Measurements from ENCODE around the gene ACSS2.

The ACSS2 gene

DNA sequence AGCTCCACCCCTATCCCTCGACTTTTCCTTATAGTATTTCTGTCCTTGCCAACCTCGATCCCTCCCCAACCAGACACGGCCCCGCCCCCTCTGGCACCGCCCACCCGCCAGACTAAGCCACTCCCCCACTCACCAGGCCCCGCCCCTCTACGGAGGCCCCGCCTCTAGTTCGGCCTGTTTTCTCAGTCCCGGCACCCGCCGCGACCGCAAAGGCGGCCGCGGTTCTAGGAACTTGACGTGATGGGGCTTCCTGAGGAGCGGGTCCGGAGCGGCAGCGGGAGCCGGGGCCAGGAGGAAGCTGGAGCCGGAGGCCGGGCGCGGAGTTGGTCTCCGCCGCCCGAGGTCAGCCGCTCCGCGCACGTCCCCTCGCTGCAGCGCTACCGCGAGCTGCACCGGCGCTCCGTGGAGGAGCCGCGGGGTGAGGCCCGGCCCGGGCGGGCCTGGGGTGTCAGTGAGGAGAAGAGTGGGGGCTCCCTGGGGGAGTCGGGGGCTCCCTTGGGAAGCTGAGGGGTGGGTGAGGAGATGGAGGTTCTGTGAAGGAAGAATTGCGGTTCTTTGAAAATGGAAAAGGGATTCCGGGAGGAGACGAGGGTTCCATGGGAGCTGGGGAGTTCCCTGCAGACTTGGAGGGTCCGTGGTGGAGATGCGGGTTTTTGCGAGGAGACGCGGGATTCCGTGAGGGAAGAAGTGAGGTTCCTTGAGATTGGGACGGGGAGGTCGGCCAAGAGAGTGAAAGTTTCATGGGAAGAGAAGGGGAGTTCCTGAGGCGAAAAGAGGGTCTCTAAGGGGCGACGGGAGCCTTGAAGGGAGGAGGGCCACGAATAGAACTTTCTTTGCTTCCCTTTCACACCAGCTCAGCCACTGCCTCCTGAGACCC lies at the start of gene ACSS2:
Gene ACSS2 (plus strand): TSS at position 207 of the 877 bp plus-strand sequence. CDS start 34 bp downstream, at position 241.
- DNase-seq: peak; percentile 87 to 97 (median 94)

DNA sequence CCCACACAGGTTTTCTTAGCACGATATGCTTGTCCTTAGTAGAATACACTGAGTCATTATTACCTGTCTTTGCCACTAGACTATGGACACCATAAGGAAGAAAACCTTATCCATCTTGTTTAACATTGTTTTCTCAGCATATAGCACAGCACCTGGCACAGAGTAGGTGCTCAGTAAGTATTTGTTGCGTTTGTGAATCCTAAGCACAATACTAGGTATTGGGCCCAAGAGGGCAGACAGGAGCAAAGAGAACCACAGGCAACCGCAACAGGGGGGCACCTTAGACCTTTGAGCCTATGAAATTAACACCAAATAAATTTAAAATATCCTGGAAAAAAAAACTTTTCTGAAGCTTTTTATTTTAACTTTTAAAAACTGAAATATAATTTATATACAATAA lies 47.2 kb upstream of the ACSS2 start:
- no peak for DNase-seq

DNA sequence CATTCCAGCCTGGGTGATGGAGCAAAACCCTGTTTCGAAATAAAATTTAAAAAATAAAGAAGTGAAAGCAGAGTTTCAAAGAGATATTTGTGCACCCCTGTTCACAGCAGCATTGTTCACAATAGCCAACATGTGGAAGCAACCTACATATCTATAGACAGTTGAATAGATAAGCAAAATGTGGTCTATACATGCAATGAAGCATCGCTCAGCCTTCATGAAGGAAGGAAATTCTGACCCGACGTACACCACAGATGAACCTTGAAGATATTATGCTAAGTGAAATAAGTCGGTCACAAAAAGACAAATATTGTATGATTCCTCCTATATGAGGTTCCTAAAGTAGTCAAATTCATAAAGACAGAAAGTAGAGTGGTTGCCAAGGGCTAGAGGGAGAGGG lies 44.5 kb upstream of the ACSS2 start:
- DNase-seq: no peak

GRCh38 chr20:34834459-34834893 lies 41.9 kb upstream of the ACSS2 start:
- peak in 3 of 6 experiments; percentile 2 to 58 (median 42) for DNase-seq

DNA sequence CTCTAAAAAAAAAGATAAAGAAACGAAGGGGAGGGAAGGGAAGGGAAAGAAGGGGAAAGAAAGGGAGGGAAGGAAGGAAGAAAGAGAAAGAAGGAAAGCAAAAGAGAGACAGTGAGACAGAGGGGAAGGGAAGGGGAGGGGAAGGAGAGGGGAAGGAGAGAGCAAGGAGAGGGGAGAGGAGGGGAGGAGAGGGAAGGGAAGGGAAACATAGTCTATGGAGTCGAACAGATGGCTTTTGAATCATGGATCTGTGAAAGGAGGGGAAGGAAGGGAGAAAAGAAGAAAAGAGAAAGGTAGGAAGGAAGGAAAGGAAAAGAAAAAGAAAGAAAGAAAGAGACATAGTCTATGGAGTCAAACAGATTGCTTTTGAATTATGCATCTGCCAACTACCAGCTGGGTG lies 34.3 kb upstream of the ACSS2 start:
- no peak for DNase-seq

DNA sequence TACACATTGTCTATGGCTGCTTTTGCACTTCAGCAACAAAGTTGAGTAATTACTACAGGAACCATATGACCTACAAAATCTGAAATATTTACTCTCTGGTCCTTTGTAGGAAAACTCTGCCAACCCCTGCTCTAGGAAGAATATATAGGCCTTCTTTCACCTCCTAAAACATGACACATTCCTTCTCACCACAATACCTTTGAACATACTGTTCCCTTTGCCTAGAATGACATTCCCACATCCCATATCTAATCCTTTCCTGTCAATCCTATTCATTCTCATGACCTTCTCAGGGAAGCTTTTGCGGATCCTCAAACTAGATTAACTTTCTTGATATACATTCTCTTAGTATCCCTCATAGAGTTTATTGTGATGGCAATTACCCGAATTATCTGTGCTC lies 33.0 kb upstream of the ACSS2 start:
- DNase-seq: no peak

- no peak for DNase-seq
Observed at GRCh38 chr20:34848597-34848996, 27.8 kb upstream of the ACSS2 start.

- no peak for DNase-seq
Observed at GRCh38 chr20:34849778-34850177, 26.6 kb upstream of the ACSS2 start.

GRCh38 chr20:34850969-34851368 lies 25.4 kb upstream of the ACSS2 start:
- no peak for DNase-seq

GRCh38 chr20:34852298-34852697 lies 24.1 kb upstream of the ACSS2 start:
- no peak for DNase-seq

- DNase-seq: no peak
Observed at GRCh38 chr20:34859367-34859766, 17.0 kb upstream of the ACSS2 start.

DNA sequence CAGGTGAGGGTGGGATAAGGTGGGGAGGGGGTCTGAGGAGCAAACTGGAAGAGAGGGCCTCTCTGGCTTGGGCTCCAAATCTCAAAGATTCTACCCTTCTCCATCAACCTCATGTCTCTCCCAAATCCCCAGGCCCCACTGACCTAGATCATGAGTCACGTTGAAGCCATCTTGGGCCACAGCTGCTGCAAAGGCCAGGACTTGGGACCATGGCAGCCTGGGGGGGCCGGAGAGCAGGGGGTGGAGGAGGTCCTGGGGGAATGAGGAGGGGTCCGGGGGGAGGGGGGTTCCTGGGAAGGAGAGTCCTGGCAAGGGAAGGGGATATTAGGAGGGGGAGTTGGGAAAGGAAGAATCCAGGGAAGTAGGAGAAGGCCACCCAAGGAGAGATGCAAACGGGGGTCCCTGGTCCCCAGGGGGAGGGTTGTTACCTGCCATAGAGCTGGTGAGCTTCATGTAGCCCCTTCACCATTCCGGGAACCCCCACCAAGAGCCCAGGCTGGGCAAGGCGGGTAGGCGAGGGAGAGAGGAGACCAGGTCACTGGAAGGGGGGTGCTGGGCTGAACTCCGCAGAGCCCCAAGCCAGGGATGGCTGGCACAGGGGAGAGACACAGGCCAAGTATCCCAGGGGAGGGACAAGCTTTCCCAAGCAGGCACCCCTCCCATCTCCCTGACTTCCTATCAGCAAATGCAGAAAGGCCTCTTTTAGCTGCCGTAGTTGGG lies 16.4 kb upstream of the ACSS2 start:
- DNase-seq: no peak

DNA sequence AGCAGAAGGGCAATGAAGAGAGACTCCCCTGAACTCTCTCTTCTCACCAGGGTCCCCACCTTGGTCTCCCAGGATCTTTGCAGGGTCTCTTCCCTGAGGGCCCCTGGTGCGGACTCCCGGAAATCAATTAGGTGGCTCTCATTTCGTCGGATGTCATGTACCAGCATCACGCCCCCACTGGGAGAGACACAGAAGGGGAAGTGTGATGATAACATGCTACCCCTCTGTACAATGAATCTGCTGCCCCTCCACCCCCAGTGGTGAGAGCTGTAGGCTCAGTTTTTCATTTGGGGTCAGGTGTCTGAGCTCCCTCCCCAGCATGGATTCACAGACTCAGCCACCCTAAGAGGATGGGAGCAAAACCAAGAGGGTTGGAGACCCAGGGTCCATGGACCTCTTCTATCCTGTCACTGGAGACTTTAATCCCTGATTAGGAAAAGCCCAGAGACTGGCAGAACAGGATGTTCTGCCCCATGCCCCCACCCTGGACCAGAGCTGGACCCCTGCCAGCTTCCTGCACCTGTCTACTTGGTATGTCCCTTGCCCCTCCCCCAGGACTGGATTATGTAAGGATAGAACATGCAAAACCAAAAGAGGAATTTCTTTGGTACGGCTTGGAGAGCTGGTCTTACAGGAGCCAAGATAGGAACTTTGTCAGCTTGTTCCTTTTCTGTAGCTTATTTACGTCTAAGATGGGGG lies 14.9 kb upstream of the ACSS2 start:
- DNase-seq: no peak

GRCh38 chr20:34862724-34863123 lies 13.7 kb upstream of the ACSS2 start:
- DNase-seq: no peak

DNA sequence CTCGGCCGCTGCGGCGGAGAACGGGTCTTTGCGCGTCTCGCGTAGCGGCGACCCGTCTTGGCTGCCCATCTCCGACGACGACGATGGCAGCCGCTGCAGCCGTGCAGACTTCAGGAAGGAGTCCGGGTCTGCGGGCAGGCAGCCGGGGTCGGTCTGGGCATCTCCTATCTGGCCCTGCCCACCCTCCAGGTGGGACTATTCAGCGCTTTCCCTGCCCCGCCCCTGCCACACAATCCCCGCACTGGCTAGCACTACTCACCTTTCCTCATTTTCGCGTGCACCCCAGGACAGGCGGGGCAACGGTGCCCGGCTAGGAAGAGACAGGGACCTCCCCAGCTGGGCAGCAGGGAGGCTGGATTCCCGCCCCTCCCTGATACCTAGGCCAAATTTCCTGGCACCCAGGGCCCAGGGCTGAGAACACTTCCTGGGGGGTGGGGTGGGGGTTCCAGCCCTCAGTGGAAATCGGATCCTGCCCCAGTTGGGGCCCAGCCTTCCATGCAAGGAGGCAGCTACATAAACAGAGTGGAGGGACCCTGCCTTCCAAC lies 12.9 kb upstream of the ACSS2 start:
- no peak for DNase-seq

DNA sequence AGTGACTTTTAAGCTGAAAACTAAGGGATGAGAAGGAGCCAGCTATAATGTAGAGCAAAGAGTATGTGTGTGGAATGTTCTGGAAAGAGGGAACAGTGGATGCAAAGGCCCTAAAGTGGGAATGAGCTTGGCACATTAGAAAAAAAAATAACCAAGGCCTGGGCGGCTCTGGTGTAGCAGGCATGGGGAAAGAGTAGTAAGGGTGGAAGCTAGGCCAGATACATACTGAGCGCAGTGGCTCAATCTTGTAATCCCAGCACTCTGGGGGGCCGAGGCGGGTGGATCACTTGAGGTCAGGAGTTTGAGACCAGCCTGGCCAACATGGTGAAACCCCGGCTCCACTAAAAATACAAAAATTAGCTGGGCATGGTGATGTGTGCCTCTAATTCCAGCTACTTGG lies 12.2 kb upstream of the ACSS2 start:
- no peak for DNase-seq

GRCh38 chr20:34871320-34871926 lies 5.0 kb upstream of the ACSS2 start:
- DNase-seq: no peak

GRCh38 chr20:34871966-34872621 lies 4.3 kb upstream of the ACSS2 start:
- peak in 1 of 6 experiments; percentile 35 for DNase-seq

DNA sequence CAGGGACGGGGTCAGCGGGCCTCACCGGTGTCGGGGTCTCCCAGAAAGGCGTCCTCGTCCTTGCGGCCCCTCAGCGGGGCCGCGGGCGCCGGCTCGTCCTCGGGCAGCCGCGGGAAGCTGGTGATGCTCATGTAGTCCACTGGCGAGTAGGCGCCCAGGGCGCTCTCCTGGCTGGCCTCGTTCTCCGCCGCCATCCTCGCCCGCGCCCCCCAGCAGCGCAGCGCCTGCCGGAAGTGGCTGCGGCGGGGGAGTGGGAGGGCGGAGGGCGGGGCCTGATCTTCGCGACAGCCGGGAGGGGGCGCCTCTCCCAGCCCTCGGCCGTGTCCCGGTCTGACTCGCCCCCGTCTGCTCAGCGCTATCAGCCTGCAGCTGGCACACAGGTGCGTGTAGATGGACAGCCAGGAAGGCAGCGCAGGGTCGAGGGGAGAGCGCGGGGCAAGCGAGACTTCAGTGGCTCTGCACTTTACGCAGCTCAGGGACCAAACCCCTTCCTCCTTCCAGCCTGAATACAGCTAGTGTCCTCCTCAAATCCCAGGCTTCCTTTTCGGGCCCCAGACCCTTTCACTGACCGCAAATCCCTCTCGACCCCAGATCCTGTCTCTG lies 3.7 kb upstream of the ACSS2 start, which contains the start of gene GGT7:
Gene GGT7 (minus strand): TSS at position 235 of the 603 bp plus-strand sequence. CDS start 41 bp downstream, at position 194.
- peak; percentile 70 to 87 (median 84) for DNase-seq

DNA sequence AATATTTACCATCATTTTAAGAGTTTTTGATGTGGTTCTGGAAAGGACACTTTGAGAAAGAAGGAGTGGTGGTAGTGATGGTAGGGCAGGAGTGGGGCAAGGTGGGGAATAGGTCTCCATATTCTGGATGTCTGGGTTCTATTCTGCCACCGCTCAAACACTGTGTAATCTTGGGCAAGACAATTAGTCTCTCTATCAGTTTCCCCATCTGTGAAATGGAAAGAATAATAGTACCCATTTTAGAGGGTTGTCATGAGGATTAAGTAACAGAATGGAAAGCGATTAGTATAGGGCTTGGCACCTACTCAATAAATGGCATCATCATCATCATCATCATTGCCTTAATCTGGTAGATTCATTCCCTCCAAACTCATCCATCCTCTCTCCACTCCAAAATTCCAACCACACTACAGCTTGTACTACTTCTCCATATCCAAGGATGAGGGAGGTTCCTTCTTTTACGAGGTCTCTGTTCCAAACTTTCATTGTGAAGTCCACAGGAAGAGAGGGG lies 2.8 kb upstream of the ACSS2 start:
- DNase-seq: no peak

DNA sequence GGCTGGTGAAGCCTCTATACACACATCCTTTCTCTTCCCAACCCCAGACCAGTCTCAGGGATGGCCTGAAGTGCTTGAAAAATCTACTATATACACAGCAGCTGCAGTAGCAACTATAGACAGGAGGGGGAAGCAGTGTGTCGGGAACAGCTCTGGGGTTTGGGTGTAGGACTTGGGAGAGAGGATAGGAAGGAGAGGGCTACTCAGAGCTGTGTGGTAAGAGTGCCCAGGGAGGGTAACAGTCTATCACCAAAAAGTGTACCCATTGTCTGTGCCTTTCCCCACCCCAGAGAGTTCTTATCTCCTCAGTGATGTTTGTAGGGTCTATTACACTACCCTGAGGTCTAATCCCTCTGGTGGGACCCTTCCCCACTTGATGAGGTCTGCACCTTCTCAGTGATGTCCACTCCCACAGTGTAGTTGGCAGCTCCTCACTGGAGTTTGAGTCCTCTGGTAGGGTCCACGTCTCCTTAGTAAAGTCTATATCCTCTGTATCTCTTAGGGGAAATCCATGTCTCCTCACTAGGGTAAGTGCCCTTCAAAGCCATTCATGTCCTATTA lies 2.2 kb upstream of the ACSS2 start:
- DNase-seq: peak in 4 of 6 experiments; percentile 11 to 36 (median 20)

All from stimulated activated naive CD4-positive, alpha-beta T cell (primary cell).